ENCODE data around the gene MCM7.
"Not testable (repeated sequence)": the region's sequence is repeated elsewhere in the genome, so short reads cannot be mapped to it uniquely, and the experiment has no call there.

Gene MCM7

DNA sequence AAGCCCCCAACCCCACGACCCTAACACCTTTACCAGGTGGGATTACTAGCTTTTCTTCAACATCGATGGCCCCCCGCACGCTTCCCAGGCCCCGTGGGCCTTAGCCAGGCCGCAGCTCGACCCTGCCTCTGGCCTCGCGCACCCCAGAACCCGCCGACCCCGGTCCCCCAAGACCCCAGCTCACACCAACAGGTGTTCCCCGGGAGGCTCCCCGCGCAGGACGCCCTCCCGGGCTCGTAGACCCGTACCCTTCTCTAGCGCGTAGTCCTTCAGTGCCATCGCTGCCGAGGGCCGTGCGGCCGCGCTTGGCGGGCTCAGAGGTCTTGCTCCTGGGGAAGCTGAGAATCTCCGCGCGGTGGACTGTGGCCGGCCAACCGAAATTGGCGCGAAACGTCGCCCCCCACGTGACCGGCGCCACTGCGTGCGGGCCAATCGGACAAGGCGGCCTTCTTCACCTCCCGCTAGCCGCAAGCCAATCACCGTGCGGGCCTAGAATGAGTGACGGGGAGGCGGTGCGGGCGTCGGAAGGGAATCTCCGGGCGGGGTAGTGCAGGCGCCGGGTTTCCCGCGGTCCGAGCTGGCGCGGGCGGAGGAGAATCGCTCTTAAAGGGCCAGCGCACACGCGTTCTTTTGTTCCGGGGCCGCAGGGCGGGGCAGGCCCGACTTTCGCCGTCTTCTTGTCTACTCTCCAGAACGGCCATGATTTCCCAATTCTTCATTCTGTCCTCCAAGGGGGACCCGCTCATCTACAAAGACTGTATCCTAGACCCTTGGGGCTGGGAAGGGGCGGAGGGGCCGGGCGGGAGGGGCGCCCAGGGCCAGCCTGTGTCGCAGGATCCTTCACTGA, at the start of gene MCM7, which contains the start of gene AP4M1:
MCM7 (minus strand) TSS at position 382 of the 847 bp plus-strand sequence; CDS start at position 279, 103 bp downstream.
AP4M1 (plus strand) TSS at position 628 of the 847 bp plus-strand sequence; CDS start at position 700, 72 bp downstream.
- DNase-seq: peak; percentile 99

- peak; percentile 98 for DNase-seq
These were observed 47.5 kb upstream of the MCM7 start, which contains the start of gene LAMTOR4 for GRCh38 chr7:100148559-100149328. TSS of gene LAMTOR4 (plus strand) at chr7:100148918. CDS start at chr7:100148973, 55 bp downstream.

DNA sequence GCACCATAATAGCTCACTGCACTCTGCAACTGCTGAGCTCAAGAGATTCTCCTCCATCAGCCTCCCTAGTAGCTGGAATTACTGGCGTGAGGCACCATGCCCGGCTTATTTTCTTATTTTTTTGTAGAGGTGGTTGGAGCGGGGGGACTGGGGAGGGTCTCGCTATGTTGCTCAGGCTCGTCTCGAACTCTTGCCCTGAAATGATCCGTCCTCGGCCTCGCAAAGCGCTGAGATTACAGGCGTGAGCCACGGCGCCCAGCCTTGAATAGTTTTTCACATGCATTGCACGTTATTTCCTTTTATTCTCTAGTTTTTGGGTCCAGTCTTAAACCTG, 47.0 kb upstream of the MCM7 start:
- DNase-seq: no peak

DNA sequence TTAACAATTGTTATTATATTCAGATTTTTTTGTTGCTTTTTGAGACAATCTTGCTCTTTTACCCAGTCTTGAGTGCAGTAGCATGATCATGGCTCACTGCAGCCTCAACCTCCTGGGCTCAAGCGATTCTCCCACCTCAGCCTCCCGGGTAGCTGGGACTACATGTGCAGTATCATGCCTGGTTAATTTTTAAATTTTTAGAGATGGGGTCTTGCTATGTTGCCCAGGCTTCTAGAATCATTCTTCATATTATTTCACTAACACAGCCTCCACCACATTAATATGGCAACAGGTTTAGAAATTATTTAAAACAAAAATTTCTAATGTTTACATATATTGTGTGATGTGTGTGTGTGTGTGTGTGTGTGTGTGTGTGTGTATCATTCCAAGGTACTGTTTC, 46.1 kb upstream of the MCM7 start:
- DNase-seq: no peak

DNA sequence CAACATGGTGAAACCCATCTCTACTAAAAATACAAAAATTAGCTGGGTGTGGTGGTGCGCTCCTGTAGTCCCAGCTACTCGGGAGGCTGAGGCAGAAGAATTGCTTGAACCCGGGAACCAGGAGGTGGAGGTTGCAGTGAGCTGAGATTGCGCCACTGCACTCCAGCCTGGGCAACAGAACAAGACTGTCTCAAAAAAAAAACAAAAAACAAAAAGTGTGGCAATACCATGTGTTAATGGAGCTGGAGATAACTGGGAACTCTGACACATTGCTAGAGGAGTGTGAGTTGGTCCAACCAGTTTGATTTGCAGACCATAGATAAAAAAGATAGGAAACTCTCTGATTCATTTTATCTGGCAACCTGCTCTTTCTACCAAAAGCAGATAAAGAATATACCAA, 45.2 kb upstream of the MCM7 start:
- not testable (repeated sequence) for DNase-seq

DNA sequence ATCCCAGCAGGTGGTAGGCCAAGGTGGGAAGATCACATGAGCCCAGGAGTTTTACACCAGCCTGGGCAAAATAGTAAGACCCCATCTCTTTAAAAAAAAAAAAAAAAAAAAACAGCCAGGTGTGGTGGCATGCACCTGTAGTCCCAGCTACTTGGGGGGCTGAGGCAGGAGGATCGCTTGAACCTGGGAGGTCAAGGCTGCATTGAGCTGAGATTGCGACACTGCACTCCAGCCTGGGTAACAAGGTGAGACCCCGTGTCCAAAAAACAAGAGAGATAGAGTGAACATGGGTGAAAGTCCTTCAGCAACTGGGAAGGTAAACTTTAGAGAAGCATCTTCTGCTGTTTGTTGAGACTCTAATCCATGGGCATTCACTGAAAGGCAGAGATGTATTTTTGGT, 41.3 kb upstream of the MCM7 start:
- no peak for DNase-seq

- no peak for DNase-seq
These were observed 40.4 kb upstream of the MCM7 start for GRCh38 chr7:100141555-100141949.

DNA sequence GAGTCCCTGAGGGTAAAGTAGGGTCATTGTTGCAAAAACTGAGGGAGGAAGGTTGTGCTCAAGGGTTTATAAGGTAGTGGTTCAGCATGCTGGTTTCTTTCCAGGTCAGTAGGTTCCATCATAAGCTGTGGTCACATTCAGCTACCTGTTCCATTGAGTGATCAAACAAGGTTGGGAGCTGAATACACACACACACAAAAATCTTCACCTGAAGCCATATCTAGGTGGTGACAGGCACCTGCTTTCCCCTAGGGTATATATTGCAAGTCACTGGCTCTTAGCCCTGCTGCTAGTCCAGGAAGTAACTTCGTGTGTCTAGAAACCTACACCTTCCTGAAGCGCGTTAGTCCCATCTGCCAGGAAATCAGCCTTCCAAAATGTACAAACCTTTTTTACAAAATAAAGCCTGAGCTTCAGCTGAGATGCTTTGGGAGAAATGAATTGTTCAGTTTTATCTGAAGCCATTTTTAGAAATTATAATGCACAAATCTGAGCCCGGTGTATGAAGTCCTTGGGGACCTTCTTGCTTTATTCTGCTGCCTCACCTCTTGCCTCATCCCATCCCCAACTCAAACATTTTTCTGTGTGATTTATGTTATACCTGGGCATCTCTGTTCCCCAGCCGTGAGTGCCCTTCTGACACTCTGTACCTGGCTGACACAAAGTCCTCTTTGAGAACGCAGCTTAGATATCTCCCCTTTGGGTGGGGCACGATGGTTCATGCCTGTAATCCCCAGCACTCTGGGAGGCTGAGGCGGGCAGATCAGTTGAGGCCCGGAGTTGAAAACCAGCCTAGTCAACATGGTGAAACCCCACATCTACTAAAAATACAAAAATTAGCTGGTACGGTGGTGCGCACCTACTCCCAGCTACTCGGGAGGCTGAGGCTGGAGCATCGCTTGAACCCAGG, 36.9 kb upstream of the MCM7 start:
- DNase-seq: peak; percentile 33

- peak; percentile 71 for DNase-seq
These were observed 31.5 kb upstream of the MCM7 start for GRCh38 chr7:100132697-100133151.

DNA sequence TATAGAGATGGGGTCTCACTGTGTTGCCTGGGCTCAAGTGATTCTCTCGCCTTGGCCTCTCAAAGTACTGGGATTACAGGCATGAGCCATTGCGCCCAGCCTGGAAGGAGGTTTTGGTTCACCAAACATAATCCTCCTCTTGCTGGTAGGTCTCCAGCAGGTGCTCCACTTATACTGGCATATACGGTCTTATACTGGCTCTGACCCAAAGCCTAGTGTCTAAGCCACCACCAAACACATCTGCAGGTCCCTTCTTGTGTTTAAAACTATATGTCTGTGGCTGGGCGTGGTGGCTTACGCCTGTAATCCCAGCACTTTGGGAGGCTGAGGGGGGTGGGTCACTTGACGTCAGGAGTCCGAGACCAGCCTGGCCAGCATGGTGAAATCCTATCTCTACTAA, 30.9 kb upstream of the MCM7 start:
- DNase-seq: no peak

- peak; percentile 49 for DNase-seq
These were observed 29.6 kb upstream of the MCM7 start for GRCh38 chr7:100130608-100131453.

DNA sequence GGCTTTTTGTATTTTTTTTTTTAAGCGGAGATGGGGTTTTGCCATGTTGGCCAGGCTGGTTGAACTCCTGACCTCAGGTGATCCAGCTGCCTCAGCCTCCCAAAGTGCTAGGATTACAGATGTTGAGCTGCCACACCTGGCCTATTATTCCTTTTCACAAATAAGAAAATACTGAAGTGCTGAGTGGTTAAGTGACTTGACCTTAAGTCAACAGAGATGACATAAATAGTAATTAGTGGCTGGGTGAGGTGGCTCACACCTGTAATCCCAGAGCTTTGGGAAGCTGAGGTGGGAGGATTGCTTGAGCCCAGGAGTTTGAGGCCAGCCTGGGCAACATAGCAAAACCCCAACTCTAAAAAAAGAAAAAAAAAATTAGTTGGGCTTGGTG, 29.0 kb upstream of the MCM7 start:
- DNase-seq: not testable (repeated sequence)

- no peak for DNase-seq
These were observed 27.4 kb upstream of the MCM7 start for GRCh38 chr7:100128637-100128963.

DNA sequence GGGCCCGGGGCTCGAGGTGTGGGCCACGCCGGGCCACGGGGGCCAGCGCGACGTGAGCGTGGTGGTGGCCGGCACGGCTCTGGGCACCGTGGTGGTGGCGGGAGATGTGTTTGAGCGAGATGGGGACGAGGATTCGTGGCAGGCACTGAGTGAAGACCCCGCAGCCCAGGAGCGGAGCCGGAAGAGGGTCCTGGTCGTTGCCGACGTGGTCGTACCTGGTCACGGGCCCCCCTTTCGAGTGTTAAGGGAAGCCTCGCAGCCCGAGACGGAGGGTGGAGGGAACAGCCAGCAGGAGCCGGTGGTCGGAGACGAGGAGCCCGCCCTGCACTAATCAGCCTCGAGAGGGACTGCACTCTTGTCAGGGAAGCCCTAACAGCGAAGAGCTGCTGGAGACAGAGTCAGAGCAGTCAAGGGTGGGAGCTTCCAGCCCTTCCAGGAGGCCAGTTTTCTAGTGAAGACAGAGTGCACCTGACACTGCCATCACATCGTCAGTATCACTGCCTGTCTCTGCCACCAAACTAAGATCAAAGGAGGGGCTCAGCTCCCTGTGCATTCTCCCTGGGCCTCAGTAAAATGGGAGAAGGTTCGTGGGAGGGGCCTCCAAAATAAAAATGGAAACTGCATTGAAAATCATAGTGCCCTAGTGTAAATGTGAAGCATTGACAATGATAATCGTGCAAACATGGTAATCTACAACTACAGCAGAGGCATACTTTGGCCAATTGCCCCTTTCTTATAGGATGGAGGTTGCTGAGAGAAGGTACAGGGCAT, 26.9 kb upstream of the MCM7 start:
- DNase-seq: peak; percentile 41

- peak; percentile 94 for DNase-seq
These were observed 26.0 kb upstream of the MCM7 start, which contains the start of gene MBLAC1 for GRCh38 chr7:100126931-100127865. TSS of gene MBLAC1 (plus strand) at chr7:100126967. CDS start at chr7:100127396, 429 bp downstream.

DNA sequence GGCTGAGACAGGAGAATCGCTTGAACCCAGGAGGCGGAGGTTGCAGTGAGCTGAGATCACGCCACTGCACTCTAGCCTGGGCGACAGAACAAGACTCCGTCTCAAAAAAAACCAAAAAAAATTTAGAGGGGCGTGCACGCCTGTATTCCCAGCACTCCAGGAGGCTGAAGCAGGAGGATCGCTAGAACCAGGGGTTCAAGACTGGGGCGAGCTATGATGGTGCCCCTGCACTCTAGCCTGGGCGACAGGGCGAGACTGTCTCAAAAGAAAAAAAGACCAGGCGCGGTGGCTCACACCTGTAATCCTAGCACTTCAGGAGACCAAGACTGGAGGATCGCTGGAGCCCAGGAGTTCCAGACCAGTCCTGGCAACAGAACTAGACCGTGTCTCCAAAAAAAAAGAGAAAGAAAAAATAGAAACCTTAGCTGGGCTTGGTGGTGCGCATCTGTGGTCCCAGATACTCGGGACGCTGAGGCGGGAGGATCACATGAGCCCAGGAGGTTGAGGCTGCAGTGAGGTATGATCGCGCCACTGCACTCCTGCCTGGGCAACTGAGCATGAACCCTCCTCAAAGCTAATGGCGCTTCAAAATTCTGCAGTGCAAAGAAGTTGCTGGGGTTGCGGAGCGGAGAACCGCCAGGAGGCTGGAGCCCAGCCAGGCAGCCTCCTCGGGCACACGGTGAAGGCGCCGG, 25.2 kb upstream of the MCM7 start:
- no peak for DNase-seq

- DNase-seq: no peak
These were observed 23.4 kb upstream of the MCM7 start for GRCh38 chr7:100124301-100125230.

DNA sequence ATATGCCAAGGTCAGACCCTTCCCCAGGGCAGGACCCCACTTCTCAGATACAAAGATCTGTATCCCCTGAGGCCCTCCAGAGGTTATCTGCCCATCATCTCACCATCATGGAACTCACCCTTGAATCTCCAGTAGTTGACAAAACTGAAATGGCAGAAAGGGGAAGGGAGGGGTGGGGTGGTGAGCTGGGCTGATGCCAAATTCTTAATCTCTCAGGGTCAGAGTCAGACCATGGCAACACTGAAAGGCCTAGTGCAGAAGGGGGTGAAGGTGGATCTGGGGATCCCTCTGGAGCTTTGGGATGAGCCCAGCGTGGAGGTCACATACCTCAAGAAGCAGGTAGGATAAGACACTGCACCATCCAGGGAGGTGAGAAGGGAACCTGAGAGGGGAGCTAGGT, 21.4 kb upstream of the MCM7 start:
- DNase-seq: no peak
